ENCODE data around the gene SELENOV.

Gene SELENOV

DNA sequence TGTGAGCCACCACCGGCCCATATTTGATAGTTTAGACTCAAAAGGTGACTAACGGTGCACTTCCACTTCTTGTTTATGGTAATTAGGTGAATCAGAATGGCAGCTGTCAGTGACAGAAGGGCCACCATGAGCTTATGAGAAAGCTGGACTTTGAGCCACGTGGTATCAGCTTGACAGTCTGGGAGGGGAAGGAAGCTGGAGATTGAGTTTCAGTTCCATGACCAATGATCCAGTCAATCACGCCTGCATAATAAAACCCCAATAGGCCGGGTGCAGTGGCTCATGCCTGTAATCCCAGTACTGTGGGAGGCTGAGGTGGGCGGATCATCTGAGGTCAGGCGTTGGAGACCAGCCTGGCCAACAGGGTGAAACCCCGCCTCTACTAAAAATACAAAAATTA is 9.6 kb downstream of the SELENOV start:
- no peak for DNase-seq

DNA sequence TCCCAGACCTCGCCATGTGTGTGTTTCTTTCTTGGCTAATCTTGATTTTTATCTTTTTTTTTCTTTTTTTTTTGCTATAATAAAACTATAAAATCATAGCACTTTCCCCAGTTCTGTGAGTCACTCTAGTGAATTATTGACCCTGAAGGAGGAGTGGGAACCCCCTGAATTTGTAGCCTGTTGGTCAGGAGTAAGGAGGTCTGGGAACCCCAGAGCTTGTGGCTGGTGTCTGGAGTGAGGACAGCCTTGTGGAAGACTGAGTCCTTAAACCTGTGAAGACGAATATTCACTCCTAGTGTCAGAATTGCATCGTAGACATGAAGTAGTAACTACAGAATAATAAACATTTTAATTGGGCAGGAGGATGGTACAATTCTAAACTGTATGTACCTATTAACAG is 10.3 kb downstream of the SELENOV start:
- DNase-seq: no peak

DNA sequence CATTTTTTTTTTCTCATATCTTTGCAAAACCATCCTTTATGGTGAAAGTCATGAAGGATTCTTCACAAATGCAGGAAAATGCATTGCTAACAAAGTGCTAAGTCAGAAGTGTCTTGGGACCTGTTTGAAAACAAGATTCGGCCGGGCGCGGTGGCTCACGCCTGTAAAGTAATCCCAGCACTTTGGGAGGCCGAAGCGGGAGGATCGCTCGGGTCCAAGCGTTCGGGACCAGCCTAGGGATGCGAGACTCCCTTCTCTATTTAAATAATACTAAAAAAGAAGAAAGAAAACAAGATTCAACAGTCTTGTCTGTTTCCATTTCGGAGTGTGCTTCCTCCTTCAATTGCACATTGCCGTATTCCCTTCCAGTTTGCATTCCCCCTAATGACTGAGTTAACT is 16.9 kb downstream of the SELENOV start:
- DNase-seq: no peak

DNA sequence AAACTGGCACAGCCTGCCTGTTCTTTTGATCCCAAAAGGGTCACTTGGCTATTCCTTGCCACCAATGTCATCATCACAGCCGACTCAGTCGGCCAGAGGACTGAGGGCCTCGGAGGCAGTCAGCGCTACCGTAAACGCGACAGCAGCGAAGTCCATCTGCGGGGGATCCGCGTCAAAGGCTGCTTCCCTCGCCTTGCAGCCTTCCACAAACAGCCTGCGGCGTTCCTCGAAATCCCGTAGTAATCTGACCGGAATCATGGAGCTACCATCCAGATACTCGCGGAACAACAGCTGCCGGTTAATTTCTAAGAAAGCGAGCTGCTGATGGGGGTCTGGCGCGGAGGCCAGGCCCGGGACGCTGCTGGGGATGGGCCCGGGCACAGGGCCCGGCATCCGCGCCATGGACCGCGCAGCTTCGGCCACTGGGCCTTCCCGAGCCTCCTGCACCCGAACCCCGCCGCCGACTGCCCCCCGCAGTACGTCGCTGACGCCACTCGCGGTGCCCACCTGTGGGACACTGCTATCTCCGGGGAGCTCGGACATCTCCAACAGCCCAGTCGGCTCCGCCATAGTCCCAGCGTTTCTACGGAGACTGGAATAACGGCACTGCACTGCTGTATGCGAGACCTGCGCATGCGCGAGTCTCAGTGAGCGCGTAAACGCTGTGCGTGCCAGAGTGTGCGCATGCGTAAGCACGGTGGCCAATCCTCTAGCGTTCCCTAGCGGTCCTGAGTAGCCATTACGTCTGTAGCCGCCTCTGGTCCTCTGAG is 17.5 kb downstream of the SELENOV start, which contains the start of gene EID2B:
Gene EID2B (minus strand): TSS at position 620 of the 770 bp plus-strand sequence. CDS start 50 bp downstream, at position 570.
- peak; percentile 97 for DNase-seq

DNA sequence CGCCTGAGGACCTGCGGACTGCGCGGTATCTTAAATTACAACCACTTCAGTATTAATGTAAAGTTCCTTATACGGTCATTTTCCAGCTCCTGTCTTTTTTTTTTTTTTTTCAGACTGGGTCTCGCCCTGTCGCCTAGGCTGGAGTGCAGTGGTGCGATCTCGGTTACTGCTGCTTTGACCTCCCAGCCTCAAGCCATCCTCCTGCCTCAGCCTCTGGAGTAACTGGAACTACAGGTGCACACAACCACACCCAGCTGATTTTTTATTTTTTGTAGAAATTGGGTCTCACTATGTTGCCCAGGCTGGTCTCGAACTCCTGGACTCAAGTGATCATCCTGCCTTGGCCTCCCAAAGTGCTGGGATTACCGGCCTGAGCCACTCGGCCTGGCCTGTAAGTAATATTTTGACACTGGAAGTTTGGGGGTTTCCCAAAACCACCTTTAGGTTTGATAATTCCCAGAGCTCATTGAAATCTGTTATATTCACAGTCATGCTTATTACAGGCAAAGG is 18.1 kb downstream of the SELENOV start:
- DNase-seq: no peak

DNA sequence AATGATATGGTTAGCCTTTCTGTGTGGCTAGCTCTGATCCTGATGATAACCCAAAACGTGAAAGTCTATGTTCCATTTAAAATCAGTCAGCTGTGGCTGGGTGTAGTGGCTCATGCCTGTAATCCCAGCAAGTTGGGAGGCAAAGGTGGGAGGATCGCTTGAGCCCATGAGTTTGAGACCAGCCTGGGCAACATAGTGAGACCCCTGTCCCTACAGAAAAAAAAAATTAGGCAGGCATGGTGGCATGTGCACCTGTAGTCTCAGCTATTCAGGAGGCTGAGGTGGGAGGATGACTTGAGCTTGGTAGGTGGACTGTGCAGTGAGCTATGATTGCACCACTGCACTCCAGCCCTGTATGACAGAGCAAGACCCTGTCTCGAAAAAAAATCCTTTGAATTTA is 18.9 kb downstream of the SELENOV start:
- no peak for DNase-seq

DNA sequence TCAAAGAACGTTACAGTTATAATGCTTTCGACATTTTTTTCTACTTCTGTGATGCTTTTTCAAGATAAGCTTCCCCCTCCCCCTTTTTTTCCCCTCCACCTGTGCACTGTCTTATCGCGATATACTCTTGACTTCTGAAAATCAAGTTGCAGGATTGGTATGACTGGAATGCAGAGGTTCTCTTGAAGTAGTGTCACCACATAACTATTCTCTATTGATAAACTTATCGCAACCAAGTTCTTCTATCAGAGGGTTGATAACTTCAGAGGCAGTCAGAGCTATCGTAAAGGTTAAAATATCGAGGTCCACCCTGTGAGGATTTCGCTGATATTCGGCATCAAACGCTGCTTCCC is 24.2 kb downstream of the SELENOV start:
- peak; percentile 29 for DNase-seq

DNA sequence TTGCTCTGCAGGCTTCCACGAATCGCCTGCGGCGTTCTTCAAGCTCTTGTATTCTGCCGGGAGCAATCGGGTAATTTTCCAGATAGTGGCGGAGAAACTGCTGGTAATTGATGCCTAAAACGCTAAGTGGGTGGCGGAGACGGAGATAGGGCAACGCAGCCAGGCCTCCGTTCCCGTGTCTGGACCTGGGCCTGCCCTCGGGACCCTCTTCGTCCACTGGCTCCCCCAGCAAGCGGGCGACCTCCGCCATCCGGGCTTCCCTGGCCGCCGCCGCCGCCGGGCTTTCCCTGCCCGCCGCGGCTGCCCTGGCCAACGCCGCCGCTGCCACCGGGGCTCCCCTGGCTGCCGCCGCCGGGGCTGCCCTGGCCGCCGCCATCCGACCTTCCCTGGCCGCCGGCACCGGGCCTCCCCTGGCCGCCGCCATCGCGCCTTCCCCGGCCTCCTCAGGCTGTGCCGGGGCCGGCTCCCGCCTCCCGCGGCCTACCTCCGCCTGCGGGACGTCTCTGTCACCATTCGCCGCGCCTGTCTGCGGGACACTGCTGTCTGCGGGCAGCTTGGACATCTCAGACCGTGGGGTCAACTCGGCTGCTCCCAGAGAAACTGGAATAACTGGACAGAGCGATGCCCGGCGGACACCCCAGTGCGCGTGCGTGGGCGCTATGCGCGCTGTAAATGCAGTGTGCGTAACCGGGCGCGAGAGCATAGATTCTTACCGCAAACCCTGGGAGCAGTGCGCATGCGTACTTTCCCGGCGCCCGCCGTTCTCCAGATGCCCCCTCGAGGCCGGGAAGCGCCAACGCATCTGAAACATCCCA is 24.8 kb downstream of the SELENOV start, which contains the start of gene EID2:
Gene EID2 (minus strand): TSS at position 644 of the 815 bp plus-strand sequence. CDS start 82 bp downstream, at position 562.
- peak; percentile 95 for DNase-seq

DNA sequence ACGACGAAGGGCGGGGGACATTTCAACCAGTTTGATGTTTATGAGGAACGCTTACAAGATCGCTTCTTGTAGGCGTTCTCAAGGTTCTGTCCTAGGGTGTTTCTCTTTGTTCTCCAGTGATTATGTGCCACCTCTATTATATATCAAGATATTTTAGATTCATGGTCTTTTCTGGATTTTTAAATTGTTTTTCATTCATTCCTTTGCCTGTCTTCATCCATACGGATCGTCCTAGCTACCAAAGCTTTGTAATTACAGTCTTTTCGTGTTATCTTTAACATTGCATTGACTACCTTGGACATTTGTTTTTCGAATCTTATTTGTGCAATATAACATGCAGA is 25.4 kb downstream of the SELENOV start:
- no peak for DNase-seq

DNA sequence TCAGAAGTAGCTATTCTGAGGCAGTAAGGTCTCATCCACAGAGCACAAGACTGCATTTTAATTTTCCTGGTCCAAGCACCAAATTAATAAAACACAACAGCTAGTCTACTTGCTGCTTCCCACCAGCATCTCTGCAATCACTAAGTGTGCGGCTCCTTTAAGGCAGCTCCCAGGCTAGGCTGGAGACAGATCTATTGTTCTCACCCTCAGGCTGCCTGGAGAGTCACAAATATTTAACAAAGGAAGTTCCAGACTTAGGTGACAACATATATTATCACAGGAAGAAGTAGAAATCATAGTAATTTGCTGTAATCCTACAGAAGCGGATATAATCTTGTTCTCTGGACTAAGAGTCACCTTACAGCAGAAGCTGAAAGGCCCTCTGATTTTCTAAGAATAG is 27.3 kb downstream of the SELENOV start:
- no peak for DNase-seq

DNA sequence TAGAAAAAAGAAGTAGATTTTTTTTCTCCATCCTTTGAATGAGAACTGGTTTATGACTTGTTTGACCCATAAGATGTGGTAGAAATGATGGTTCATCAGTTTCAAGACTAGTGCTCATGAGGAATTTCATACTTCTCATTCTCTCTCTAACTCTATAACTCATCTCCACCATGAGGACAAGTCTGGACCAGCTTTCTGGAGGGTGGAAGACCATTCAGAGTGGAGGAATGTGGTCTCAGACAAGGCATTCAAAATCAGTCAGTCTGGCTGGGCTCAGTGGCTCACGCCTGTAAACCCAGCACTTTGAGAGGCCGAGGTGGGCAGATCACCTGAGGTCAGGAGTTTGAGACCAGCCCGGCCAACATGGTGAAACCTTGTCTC is 28.5 kb downstream of the SELENOV start:
- no peak for DNase-seq

DNA sequence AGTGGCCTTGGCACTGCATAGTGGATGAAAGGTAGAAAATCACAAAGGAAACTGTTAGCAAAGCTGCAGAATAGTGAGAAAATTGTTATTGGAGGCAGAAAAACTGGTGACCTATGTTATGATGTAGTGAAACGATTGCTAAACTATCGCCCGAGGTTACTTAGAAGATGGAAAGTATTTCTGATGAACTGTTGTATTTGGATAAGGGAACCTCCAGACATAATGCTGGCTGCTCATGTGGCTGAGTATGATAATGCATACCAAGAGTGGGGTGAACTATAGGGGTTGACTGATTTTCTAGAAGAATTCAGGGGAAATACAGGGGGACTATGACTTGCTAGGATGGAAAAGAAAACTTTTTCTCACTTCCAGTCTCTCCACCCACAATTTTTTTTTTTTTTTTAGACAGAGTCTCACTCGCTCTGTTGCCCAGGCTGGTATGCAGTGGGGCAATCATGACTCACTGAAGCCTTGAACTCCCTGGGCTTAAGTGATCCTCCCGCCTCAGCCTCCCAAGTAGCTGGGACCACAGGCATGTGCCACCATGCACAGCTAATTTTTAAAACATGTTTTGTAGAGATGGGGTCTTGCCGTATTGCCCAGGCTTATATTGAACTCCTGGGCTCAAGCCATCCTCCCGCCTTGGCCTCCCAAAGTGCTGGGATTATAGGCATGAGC is 29.4 kb downstream of the SELENOV start:
- no peak for DNase-seq

DNA sequence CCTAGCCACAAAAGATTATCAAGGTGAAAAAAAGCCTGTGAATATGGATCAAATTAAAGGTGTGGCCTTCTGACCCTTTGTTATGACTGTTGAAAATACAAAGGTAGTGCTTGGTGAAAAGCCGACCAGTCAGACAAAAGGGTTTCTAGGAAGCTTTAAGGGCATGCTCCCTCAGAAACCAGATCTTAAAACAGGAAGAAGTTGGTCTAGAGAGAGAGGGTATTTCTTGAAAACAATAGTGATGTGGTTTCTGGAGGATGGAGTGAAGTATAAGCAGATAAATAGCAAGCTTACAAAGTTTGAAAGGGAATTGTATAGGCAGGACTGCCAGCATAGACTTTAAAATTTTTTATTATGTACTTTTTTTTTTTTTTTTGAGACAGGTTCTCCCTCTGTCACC is 30.0 kb downstream of the SELENOV start:
- DNase-seq: no peak

DNA sequence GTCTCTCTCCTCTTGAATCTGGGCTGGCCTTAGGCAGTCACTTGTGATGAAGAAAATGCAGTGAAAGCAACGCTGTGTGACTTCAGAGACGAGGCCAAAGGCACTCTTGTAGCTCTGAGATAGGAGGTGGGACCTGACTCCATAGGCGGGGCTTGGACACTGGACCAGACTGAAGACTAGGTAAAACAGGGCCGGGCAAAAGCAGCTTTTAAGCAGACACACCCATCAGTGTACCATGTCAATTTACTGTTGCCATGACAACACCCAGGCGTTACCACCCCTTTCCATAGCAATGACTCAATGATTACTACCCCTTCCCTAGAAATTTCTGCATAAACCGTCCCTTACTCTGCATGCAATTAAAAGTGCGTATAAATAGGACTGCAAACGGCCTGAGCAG is 31.7 kb downstream of the SELENOV start:
- DNase-seq: no peak

DNA sequence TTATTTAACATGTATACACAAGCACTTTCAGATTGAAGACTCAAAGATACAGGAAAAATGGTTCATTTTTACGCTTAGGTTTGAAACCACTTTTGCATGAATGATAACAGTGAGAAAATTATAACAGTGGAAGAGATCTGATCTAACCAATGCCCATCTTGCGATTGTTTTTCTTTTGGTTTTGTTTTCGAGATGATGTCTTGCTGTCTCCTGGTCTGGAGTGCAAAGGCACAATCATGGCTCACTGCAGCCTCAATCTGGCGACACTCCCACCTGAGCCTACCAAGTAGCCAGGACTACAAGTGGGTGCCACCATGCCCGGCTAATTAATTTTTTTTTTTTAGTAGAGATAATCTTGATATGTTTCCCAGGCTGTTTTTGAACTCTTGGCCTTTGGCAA is 35.3 kb downstream of the SELENOV start:
- no peak for DNase-seq

DNA sequence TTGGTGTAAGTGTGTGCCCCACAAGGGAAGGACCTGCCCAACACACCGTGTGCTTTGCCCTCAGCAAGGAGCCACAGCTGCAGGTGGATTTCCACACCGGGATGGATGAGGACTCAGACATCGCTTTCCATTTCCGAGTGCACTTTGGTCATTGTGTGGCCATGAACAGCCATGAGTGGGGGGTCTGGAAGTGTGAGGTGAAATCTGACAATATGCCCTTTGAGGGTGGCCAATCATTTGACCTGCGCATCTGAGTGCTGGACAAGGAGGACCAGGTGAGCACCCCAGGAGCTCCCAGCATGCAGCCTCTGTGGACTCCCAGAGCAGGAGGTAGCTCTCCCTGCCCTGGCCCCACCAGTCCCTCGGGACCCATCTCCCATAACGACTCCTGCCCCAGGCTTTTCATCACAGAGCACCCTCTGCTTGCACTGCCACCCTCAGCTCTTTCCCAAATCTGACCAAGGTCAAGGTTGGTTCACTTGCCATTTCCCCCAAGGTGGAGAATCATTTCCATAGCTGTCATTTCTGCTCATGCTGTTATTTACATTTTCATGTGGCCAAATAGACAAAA is 38.2 kb downstream of the SELENOV start:
- DNase-seq: no peak

DNA sequence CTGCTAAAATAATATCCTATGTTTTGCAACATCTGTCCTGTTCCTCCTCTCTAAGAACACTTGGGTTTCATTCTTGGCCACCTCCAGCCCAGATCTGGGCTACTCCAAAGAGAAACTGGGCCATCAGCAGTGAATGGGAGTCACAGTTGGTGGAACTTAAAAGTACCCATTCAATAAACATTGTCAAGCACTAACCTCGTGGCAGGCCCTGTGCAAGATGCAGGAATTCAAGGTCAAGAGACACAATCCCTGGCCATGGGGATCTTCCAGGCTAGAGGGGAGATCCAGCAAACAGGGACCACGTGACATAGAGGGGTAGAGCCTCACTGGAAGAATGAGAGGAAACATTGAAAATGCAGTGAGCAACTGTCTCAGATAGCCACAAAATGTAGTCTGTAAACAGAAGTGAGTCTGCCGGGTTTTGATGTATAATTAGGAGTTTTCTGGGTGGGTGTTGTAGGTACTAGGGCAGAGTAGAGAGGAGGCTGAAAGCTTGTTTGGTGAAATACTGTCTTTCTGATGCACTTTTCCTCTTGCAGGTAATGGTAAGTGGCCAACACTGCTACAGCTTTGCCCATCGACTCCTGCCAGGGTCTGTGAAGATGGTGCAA is 39.9 kb downstream of the SELENOV start:
- DNase-seq: no peak

DNA sequence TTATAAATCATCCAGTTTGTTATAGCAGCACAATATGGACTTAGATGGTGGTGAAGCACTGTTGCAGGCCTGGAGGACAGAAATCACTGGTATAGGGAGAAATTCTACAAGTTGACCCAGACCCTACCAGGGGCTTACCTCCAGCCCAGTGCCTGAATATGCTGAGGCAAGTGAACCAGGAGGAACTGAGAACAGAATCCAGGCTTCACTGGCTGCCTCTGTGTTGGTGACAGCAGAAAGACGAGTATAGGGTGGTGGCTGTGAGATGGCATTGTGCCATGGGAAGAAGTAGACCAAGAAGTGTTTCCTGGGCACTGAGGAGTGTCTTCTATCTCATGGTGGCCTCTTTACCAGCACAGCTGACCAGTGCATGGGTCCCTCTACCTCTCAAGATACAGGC is 40.9 kb downstream of the SELENOV start:
- DNase-seq: no peak

DNA sequence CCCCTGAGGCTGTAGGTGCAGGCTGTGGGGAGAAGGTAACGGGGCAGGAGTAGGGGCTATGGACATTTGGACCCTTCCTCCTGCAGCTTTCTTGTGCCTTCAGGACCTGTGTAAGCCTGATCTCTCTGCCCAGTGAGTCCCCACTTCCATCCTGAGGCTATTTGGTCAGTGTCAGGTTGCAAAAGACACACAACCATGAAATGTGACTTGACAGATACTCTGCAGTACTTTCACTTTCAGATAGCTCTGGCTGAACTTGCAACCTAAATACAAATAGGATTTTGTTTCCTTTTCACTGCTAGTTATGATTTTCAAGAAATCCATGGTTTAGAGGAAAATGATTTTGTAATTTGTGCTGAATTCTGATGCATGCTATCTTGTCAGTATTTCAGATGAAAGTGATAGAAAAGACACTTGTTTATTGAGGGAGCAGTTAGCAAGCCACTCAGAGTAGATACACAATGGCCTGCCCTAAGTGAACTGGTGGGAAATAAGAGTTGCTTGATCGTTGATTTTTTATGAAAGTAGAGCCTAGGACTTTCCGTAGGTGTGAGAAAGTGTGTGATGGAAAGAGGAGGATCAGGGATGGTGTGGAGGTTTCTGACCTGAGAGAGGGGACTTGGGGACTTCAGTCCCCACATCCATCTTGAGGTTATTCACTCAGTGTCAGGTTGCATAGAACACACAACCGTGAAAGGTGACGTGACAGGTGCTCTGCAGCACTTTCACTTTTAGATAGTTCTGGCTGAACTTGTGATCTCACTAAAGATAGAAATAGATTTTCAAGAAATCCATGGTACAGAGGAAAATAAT is 43.1 kb downstream of the SELENOV start:
- DNase-seq: no peak

DNA sequence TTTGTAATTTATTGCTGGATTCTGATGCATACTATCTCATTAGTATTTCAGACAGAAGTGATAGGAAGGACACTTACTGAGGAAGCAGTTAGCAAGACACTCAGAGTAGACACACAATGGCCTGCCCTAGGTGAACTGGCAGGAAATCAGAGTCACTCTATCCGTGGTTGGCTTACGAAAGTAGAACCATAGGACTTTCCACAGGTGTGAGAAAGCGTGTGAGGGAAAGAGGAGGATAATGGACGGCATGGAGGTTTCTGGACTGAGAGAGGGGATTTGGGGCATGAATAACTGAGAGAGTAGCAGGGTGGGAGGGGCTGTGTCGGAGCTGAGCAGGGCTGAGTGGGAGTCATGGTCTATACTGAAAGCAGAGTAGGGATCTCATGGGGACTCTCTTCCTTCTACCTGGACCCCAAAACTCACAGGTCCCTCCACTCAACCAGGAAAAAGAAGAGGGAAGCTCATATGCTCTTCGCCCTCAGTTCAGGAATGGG is 43.7 kb downstream of the SELENOV start:
- DNase-seq: no peak

DNA sequence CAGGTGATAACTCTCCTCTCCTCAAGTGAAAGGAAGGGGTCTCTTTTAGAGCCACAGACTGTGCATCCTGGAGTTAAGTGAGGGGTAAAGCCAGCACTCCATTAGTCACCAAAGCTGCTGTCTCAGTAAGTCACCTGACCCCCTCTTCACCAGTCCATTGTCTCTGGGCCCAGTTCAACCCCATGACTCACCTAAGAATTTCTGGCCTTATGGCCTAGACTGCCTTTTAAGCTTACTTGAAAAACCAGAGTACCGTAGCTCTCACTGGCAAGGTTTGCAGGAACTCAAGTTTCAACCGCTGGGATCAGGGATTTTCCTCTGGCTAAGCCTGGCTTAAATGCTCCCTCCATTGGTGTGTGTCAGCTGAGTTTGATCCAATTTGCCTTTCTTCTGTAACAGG is 48.5 kb downstream of the SELENOV start:
- DNase-seq: no peak

DNA sequence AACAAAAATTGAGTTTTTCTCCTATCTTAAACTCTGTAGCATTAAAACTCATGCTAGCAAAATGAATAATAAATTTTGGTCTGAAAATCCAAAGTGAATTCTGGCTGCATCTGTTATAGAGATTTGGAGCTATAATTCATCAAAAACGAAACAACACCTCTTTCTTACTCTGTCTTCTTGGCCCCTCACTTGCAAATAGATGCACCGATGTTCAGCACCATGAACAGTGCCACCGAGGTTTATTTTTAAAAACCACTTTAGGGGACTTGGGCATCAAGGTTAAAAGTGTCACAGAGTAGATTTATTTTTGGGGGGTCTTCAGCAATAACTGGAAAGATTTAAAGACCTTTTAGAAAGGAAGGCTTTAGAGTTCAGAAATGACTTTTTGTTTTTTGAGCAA is 51.1 kb downstream of the SELENOV start:
- DNase-seq: no peak

All from NCI-H1694 treated with DMSO at 0.1 percent for 48 hours (cell line).